Hypothalamus (tissue), 51 donors: ENCODE measurements around the gene PGAM2.
"Not testable (repeated sequence)": the region's sequence is repeated elsewhere in the genome, so short reads cannot be mapped to it uniquely, and the experiment has no call there.

Source experiments
- DNase-seq, 51 donors: peaks; one replicate each; lab custom pipeline; 2025; lab: John Stamatoyannopoulos, UW

PGAM2 gene

DNA sequence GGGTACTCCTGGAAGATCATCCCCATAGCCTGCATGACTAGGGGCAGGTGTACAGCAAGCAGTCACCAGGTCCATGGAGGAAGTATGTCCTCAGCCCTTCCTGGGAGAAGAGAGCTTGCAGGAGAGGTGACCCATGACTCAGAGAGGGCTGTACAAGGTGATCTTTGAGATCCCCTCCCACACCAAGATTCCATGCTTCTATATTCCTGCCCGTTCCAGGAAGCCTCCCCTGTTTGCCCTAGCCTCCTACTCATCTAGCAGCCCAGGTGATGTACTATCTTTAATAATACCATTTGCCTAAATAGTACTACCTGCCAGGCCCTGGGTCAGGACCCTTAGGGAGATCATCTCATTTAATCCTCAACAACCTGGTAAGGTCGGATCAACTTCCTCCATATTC, 27.4 kb downstream of the PGAM2 start:
- DNase-seq: not testable (repeated sequence)

GRCh38 chr7:44036364-44036763, 29.0 kb downstream of the PGAM2 start:
- not testable (repeated sequence) for DNase-seq

DNA sequence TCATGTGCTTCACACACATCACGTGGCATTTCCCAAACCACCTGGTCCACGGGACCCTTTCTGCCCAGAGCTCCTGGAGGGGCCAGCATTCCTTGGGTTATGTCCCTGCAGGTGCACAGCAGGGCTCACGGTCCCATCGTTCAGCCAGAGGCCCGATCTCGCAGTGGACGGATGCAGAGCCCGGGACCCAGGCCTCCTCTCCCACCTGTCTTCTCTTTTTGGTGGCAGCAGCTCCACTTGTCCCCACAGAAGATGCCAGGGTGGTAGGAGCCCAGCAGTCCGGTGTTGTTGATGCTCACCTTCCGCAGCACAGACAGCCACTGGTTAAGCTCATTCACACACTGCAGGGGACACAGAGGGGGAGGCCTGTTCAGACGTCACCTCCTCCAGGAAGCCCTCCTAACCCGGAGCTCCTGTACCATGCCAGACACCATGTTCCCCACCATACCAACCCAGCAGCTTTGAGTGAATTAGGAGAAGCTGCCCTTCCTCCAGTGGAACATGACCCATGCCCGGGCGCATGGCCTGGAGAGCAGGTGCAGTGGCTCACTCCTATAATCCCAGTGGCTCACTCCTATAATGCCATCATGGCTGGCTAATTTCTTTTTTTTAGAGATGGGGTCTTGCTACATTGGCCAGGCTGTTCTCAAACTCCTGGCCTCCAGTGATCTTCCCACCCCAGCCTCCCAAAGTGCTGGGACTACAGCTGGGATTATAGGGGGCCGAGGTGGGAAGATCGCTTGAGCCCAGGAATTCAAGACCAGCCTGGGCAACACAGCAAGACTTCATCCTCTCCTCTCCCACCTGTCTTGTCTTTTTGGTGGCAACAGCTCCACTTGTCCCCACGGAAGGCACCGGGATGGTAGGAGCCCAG, 31.2 kb downstream of the PGAM2 start:
- not testable (repeated sequence) for DNase-seq

DNA sequence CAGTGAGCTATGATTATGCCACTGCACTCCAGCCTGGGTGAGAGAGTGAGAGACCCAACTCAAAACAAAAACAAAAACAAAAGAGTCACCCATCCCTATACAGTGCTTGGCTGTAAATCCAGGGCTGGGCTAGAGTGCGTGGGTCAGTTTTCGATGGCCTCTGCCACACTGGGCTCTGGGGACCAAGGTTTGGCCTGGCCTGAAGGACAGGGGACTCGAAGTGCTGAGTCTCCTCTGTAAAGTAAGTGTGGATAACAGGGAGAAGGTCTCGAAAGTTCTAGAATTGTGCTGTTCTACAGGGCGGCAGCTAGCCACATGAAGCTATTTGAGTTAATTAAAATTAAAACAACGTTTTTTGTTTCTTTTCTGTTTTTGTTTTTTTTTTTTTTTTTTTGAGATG, 33.3 kb downstream of the PGAM2 start:
- DNase-seq: not testable (repeated sequence)

- not testable (repeated sequence) for DNase-seq
Observed at GRCh38 chr7:44031319-44031718, 34.0 kb downstream of the PGAM2 start.

DNA sequence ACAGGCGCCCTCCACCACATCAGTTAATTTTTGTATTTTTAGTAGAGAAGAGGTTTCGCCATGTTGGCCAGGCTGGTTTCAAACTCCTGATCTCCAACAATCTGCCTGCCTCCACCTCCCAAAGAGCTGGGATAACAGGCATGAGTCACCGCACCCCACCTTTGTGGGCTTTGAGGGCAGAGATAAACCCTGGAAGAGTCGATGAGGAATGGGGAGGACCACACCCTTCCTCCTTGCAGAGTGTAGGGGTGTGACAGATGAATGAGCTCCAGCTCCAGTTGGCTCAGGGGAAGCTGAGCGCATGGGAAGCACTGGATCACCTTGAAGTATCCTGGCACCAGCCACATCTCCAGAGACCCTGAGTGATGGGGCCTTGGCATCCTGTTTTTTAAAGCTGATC, 35.3 kb downstream of the PGAM2 start:
- not testable (repeated sequence) for DNase-seq

DNA sequence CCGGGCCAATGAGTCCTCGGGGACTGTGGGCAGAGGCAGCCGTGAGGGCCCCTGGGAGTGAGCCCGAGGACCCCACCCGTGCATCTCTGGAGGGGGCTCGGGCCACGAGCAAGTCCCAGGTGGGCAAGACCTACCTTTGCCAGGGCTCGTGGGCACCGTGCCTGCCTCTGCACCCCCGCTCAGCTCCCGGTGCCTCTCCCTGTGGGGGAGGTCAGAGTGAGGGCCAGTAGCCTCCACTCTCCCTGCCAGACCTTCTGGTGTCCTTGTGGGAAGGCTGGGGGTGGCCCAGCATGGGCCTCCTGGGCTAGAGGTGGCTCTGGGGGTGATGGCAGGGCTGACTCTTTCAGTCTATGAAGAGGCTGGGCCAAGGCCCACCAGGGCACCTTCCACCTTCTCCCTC, 35.9 kb downstream of the PGAM2 start:
- DNase-seq: not testable (repeated sequence)

GRCh38 chr7:44022796-44023467, 42.4 kb downstream of the PGAM2 start:
- not testable (repeated sequence) for DNase-seq

GRCh38 chr7:44022069-44022468, 43.3 kb downstream of the PGAM2 start:
- not testable (repeated sequence) for DNase-seq

- not testable (repeated sequence) for DNase-seq
Observed at GRCh38 chr7:44019825-44020224, 45.5 kb downstream of the PGAM2 start.

DNA sequence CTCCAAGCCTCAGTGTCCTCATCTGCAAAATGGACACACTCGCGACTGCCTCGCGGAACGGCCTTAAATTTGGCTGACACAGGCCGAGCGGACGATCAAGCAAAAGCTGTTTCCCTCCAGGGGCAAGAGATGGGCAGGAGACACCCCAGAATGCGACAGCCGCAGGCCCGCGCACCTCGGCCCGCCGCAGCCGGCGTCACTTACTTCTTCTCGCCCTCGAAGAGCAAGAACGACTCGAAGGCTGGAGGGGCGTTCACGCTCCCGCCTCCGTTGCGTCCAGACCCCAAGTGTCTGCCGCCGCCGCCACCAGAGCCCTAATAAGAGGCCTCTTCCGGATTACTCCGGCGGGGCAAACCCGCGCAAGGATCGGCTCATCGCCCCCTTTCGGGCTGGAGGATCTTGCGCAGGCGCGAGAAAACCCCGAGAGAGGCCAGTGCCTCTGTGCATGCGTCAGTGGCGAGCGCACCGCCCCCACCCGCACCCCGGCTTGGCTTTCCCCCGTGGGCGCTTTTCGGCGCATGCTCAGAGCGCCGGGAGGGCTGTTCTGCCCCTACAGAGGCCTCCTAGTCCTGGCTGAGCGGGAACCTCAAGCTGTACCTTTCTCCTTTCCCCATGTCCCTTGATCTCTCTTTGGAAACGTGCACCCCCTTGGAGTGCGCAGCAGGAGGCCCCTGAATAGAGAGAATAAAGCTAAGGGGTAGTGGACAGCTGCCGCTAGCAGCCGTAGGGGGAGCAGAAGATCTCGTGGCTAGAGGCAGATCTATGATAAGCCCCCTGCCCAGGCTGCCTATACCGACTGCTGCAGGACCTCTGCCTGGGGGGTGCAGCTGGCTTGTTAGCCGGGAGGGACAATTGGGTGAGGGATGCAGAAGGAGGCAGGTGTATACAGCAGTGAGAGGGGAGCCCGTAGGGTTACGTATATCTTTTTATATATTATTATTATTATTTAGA, 46.2 kb downstream of the PGAM2 start:
- DNase-seq: peak; percentile 54 to 99 (median 95)

DNA sequence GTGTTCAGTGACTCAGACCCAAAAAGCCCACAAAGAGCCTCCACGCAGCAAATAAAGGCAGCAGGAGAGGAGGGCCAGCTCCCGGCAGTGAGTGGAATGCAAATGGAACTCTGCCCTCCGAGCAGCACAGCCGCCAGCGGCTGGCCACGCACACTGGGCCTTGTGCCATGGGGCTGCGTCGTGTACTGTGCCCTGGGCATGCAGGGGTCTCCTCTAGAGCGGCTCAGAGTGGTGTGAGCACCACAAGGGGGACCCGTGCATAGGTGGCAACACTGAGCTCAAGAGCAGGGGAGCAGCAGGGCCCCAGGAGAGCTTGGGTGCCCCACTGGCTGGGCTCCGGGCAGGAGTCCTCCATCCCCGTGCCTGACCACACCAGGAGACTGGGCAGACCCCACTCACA, 50.3 kb downstream of the PGAM2 start:
- DNase-seq: peak in 19 of 51 donors; percentile 6 to 52 (median 19)
